Measurements from ENCODE around the gene FAM228B.
A peak's percentile ranks its signal among the peaks of the same experiment; 100 is the strongest.
"Not testable (repeated sequence)": the region's sequence is repeated elsewhere in the genome, so short reads cannot be mapped to it uniquely, and the experiment has no call there.

FAM228B gene

DNA sequence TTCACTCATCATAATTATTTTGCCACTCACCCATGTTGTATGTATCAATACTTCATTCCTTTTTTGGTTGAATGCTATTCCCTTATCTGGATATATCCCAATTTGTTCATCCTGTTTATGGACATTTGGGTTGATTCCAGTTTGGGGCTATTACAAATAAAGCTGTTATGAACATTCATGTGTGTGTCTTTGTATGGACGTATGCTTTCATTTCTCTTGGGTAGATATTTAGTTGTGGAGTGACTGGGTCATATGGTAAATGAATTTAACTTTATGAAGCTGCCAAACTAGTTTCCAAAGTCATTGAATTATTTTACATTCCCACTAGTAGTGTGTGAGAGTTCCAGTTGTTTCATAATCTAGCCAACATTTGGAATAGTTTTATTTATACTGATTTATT, 2.7 kb downstream of the FAM228B start:
- no peak for DNase-seq
- intact Hi-C loops (cut with DNase I), result loop anchor here (10.0 kb wide), 1 partner anchor 51 kb away; the partner anchor contains the start of gene SF3B6

DNA sequence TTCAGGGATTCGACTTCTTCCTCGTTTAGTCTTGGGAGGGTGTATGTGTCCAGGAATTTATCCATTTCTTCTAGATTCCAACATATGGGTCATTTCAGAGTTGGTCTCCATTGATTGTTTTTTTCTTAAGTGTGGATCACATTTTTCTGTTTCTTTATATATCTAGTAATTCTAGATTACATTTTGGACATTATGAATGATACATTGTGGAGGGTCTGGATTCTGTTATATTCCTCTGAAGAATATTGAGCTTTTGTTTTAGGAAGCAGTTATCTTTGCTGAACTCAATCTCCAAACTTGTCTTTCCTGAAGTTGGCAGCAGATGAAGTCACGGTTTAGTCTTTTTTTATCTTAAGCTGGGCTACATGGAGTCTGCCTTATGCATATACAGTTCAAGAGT, 9.3 kb downstream of the FAM228B start:
- DNase-seq, result no peak
- intact Hi-C loops (cut with DNase I), result no loop called here

DNA sequence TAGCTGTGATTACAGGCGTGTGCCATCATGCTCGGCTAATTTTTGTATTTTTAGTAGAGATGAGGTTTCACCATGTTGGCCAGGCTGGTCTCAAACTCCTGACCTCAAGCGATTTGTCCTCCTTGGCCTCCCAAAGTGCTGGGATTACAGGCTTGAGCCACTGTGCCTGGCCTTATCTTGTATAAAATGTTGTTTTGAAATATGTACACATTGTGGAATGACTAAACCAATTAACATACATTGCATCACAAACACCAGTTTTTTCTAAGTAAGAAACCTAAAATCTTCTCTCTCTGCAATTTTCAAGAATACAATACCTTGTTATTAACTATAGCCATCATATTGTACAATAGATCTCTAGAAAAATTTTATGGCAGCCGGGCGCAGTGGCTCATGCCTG, 17.0 kb downstream of the FAM228B start:
- DNase-seq; intact Hi-C loops (cut with DNase I): not testable (repeated sequence)

DNA sequence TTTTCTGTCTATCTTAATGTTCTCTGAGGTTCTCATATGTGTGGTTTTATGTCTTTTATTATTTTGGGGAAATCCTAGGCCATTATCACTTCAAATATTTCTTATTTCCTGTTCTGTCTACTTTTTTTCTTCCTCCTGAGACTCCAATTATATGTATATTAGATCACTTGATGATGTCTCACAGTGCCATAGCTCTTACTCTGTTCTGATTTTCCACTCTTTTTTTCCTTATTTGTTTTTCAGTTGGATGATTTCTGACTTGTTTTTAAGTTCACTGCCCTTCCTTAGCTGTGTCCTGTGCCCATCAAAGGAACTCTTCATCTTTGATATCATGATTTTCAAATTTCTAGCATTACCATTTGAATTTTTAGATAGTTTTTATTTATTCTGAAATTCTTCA, 24.1 kb downstream of the FAM228B start:
- DNase-seq, result no peak
- intact Hi-C loops (cut with DNase I), result no loop called here

DNA sequence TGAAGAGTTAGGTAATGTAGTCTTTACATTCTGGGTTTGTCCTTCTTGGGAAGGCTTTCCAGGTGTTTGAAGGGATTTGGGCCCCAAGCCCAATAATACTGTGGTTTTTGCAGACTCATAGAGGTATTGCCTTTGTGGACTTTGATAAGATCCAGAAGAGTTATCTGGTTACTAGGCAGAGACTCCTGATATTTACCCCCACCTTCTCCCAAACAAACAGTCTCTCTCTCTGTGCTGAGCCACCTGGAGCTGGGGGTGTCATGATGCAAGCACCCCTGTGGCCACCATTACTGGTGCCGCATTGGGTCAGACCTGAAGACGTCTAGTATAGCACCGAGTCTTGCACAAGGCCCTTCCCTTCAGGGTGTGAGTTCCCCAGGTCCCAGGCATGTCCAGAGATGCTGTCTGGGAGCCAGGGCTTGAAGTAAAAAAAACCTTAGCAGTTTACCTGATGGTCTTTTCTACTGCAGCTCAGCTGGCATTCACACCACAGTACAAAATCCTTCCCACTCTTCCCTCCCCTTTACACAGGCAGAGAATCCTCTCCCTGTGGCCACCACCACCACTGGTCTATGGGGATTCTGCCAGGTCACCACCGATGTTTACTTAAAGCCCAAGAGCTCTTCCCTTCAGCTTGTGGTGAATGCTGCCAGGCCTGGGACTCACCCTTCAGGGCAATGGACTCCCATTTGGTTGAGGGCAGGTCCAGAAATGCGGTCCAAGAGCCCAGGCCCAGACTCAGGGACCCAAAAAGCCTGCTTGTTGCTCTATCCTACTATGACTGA, 29.3 kb downstream of the FAM228B start:
- no peak for DNase-seq
- intact Hi-C loops (cut with DNase I), result no loop called here

DNA sequence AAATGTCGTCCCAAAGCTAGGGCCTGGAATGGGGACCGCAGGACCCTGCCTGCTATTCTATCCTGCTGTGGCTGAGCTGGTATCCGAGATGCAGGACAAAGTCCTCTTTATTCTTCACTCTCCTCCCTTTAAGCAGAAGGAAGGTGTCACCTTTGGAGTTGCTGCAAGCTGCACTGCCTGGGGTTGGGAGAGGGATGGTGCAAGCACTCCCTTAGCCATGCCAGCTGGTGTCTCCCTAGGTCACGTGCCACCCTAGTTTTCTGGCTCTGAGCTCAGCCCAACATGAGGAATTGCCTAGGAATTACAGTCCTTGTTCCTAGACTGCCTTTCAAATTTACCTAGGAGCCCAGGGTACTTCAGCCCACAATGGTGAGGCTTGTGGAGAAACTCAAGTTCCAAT, 30.2 kb downstream of the FAM228B start:
- peak in 7 of 42 donors; percentile 12 to 45 (median 23) for DNase-seq

DNA sequence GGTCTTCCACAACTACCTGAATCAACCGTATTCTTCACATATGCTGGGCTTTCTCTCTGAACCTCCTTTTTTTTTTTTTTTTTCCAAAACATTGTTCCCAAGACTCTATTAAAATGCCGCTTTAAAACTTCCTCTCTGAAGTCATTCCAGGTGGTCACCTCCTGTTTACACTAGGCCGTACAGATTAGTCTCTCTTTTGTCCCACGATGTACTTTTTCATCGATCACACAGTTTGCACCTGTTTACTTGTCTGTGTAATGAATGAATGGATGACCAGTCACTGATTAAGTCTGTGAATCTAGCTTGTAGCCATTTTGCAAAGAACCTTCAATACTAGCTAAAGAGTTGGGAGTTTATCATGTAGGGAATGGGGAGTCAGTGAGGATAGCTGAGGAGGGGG, 34.9 kb downstream of the FAM228B start:
- intact Hi-C loops (cut with DNase I), result no loop called here
- no peak for DNase-seq

More for the DNA sequence above, 30.2 kb downstream of the FAM228B start:
- intact Hi-C loops (cut with DNase I), result no loop called here

DNA sequence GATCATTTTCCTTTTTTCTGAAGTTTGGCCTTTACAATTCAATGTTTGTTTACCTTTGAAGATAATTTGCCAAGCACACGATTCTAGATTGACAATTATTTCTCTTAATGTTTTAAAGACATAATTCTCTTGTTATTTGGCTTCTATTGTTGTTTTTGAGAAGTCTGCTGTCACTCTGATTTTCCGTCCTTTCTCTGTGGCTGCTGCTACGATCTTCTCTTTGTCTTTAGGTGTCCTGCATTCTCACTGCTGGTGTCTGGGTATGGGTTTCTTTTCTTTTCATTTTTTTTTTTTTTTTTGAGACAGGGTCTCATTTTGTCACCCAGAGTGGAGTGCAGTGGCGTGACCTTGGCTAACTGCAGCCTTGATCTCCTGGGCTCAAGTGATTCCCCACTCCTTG, 36.4 kb downstream of the FAM228B start:
- intact Hi-C loops (cut with DNase I), result no loop called here

DNA sequence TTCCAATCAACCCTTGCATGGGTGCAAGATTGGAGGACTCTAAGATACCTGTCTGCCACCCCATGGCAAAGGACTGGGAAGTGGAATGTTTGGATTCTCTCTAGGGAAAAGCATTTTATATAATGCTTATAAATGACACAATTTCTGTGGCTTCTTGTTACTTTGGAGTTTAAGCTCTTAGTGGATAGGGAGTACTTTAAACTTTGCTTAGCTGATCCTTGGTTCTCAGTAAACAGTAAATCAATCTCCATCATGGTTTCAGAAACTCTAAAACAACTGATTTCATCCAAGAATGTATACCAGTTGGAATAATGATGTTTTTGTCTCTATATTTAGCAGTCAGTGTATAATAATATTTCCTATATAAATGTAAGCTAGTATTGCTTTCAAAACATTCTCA, 37.5 kb downstream of the FAM228B start:
- DNase-seq, result no peak
- intact Hi-C loops (cut with DNase I), result no loop called here

More for the DNA sequence above, 36.4 kb downstream of the FAM228B start:
- no peak for DNase-seq

DNA sequence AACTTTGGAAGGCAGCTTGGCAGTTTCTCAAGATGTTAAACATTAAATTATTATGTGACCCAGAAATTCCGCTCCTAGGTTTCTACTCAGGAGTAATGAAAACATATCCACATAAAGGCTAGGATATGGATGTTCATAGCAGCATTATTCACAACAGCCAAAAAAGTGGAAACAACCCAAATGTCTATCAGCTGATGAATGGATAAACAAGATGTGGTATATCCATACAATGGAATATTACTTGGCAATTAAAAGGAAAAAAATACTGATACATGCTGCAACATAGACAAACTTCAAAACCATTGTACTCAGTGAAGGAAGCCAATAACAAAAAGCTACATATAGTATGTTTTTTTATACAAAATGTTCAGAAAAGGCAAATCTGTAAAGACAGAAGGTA, 39.2 kb downstream of the FAM228B start:
- DNase-seq, result no peak
- intact Hi-C loops (cut with DNase I), result no loop called here

DNA sequence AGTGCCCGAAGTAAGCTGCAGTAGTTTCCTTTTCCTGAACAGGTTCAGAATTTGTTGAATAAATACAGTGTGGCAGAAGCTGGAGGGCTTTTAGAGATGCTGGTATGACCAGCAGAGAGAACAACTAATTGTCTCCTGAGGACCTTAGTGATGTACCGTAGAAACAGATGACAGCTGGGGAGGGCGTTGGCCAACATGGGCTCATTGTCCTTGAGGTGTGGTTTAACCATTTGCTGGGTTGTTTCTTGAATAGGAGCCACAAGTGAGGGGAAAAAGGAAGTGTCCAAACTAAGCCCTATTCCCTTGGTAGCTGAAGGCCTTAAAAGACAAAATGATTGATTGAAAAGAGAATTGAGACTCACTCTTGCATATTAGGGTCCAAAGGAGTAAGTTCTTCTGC, 39.9 kb downstream of the FAM228B start:
- no peak for DNase-seq
- intact Hi-C loops (cut with DNase I), result no loop called here

DNA sequence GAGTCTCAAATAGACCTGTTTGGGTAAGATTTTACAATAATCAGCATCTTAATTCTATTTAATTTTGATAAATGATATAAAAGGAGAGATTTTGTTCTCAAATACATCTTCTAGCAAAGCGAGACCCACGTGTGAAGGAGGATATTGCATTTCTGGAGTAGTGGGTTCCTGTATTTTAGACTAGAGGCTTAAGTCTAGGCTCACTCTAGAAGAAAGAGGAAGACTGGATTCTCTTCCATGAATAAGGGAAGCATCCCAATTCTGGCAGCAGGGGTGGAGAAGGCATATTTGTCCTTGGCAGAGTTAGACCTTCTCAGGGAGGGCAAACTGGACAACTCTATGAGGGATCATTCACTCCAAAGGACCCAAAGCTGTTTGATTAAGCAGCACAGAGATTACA, 40.3 kb downstream of the FAM228B start:
- intact Hi-C loops (cut with DNase I), result no loop called here
- DNase-seq, result no peak

DNA sequence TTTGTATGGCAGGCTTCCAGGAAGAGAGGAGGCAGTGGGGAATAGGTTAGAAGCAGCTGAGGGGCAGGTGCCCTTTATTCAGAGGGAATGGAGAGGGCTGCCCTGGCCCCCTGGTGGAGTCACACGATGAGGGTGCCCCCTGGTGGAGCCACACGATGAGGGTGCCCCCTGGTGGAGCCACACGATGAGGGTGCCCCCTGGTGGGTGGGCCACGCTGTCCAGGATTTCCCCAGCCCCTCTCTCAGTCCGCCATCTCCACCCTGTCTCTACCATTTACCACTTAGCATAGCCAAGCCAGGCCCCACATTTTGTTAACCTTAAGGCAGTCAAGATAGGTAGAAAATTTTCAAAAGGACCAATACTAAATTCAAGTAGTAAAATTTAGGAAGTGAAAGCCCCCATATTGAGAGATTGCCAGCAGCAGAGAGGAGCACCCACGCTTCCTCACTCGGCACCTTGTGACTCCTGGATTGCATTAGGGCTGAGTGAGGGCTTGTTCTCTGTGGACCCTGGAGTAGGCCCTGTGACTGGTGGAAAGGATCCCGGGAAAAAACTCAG, 41.2 kb downstream of the FAM228B start:
- DNase-seq, result peak in 6 of 42 donors; percentile 9 to 28 (median 19)
- intact Hi-C loops (cut with DNase I), result no loop called here

DNA sequence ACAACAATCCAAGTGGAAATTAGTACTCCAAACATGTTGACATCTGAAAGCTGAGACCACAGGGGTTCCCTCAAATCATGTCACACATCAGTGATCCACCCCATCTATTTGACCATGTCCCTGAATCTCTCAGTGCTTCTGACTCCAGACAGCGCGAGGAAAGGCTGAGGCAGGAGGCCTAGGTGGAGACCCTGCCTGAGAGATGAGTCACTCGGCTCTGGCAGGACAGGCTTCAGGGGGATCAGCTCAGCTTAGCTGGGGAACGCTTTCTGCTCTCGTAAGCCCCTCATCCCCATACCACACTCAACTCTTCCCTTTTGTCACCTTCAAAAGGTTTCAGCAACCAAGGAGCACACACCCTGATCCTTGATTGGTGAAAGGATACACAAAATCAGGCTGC, 45.8 kb downstream of the FAM228B start:
- intact Hi-C loops (cut with DNase I), result no loop called here
- no peak for DNase-seq

DNA sequence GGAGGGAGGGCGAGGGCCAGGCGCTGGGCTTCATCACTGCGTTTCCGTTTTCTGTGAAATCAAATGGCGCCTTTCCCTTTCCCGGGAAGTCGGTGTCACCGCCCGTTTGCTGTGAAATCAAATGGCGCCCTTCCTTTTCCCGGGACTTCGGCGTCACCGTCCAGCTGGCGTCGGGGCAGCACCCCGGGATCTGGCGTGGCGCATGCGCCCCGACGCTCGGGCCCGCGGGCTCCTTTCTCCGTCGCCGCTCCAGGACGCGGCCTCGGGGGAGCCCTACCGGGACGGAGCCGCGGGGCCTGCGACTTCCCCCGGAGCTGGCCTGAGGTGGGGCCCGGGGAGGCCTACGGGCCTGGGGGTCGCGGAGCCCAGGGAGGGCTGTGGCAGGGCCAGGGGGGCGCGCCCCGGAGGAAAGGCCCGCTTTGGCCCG, 51.6 kb downstream of the FAM228B start, which contains the start of gene FAM228A:
Gene FAM228A, plus strand, starts transcription at position 203 of the 427 bp plus-strand sequence. CDS start 428 bp downstream, outside the sequence.
- intact Hi-C loops (cut with DNase I), result no loop called here
- DNase-seq, result no peak

DNA sequence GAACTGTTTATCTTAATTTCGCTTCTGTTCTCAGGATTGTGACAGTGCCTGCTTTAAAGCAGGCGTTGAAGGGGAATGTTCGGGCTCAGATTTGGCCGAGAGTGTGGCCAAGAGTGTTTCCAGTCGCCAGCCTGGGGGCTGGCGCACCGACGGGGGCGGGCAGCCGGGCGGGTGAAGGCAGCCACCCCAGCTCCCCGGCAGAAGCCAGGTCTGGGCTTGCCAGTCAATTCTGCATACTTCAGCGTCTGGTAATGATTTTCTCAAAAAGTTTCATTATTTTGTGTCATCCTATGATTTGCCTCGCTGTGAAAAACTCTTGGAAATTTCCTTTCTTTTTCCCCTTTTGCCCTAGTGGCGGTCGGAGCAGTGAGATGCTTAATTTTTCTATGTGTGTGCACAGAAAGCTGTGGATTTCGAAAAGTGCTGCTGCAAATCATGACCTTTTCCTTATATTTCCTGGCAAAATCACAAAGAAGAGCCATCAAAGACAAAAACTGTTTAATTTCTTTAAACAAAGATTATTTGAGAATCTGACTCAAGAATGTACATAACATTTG, 52.4 kb downstream of the FAM228B start:
- DNase-seq, result no peak
- intact Hi-C loops (cut with DNase I), result no loop called here

DNA sequence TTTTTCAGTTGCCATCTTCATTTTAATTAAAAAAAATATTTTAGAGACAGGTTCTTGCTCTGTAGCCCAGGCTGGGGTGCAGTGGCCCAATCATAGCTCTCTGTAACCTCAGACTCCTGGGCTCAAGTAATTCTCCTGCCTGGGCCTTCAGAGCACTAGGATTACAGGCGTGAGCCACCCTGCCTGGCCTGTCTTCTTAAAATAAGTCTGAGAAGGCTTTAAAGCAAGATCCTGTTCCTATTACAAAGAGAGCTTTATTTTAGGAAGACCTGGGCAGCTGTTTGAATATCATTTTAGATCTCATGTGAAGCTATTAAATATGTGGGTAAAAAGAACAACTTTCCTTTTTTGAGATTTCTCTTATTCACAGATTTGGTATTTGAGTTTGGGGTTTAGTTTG, 53.1 kb downstream of the FAM228B start:
- no peak for DNase-seq
- intact Hi-C loops (cut with DNase I), result no loop called here

DNA sequence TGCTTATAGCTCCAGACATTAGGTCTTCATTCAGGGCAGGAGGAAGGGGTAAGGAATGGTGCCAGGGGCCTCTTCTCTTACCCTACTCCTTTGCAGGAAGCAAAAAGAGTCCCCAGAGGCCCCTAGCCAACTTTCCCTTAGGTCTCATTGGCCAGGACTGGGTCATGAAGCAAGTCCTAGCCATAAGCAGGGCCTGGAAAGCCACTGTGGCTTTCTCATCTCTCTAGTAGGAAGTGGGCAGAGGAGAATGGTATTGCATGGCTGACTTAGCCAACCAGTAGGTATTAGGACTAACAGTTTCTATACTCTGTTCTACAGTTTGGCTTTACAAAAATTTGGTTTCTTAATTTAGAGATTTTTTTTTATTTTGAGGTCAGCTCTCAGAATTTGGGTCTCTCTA, 56.4 kb downstream of the FAM228B start:
- intact Hi-C loops (cut with DNase I), result no loop called here
- DNase-seq, result no peak

DNA sequence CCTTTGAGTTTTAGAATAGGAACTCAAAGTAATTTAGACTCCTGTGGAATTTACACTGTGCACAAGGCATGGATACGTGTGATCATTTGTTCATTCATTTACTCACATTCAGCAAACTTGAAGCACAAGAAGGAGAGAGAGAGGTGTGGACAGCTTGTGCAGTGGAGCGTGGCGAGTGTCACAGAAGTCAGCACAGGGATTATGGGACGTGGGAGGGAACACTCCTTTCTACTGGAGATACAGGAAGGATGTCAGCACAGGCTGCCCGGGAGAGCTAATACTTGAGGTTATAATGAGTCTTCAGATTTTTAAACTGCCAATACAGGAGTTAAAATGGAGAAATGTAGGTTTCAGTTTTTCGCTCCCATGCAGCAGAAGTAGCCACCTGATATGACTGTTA, 58.6 kb downstream of the FAM228B start:
- no peak for DNase-seq
- intact Hi-C loops (cut with DNase I), result no loop called here

DNA sequence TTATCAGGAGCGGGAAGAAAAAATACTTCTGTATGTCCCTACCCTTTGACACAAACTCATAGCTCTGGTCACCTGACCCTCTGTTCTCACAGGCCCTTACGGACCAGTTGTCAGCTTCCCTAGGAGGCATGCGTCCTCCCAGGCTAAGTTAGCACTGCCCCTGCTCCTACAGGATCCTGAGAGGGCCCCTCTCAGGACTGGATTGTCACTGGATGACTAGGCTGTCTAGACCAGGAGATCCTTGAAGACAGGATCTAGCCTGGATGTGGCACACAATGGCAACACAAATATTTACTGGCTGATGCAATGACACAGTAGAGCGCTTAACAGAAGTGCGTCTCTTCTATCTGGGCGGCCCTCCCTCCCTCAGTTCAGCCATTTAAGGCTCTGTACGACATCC, 59.2 kb downstream of the FAM228B start:
- intact Hi-C loops (cut with DNase I), result no loop called here
- no peak for DNase-seq
